Activated B cell treated with CpG ODN at 0.5 μM for 24 hours (primary cell): Measurements from ENCODE around the gene GXYLT1. TPM values are rescaled to one million over a fixed set of nuclear protein-coding genes. Genes with fewer than 3 reads are reported as not detected.

Experiments used
- ATAC-seq: fragments of 200-7000 bp; cut with Tn5 transposase; one replicate; pipeline ENCODE4 v1.10.0; 2021; ENCODE audit warnings: low read depth, mild to moderate bottlenecking, moderate library complexity
- CTCF ChIA-PET: fragments of 350-600 bp; sonication (Branson Sonifier 250); formaldehyde crosslinking; loops from one replicate; lab custom pipeline; 2021; ENCODE audit warnings: antibody characterized with exemption; lab: Charles Lee
- POLR2A ChIA-PET: fragments of 350-600 bp; sonication (Branson Sonifier 250); formaldehyde crosslinking; loops from one replicate; lab custom pipeline; 2021; ENCODE audit warnings: antibody characterized with exemption; lab: Charles Lee
- DNase-seq: peaks from one replicate; pipeline ENCODE4 v3.0.0; 2022
- H3K27ac Mint-ChIP-seq: one replicate; pipeline ENCODE4 v1.8.0; 2020; ENCODE audit warnings: mixed read lengths
- H3K27me3 Mint-ChIP-seq: one replicate; pipeline ENCODE4 v1.8.0; 2021; ENCODE audit warnings: mixed read lengths
- H3K36me3 Mint-ChIP-seq: one replicate; pipeline ENCODE4 v1.8.0; 2021; ENCODE audit warnings: low read depth, mixed read lengths
- H3K4me1 Mint-ChIP-seq: one replicate; pipeline ENCODE4 v1.8.0; 2021; ENCODE audit warnings: mixed read lengths
- H3K4me3 Mint-ChIP-seq: one replicate; pipeline ENCODE4 v1.8.0; 2020; ENCODE audit warnings: mild to moderate bottlenecking, mixed read lengths
- H3K9me3 Mint-ChIP-seq: one replicate; pipeline ENCODE4 v1.8.0; 2020; ENCODE audit warnings: mixed read lengths
- CTCF ChIP-seq: fragments of 200-600 bp; IDR thresholded peaks from one replicate; pipeline ENCODE4 v1.8.0; 2022; ENCODE audit warnings: antibody characterized with exemption, mild to moderate bottlenecking
- intact Hi-C: fragments of 100-400 bp; cut with micrococcal nuclease; formaldehyde crosslinking; loops from one replicate; pipeline ENCODE4 v1.15.1; 2024
- total RNA-seq: library from RNA; stranded (reverse); gene quantifications from 2 replicates; pipeline ENCODE4 v1.2.3, GENCODE V29; 2022

Gene GXYLT1
- total RNA-seq, 1 donor from 2014 or later: 7.9 TPM

GRCh38 chr12:42097971-42098370 is 46.7 kb downstream of the GXYLT1 start:
- Mint-ChIP-seq H3K27me3 (no peaks in the 10 kb centered on the region), H3K36me3 (peaks cover 34% of the 10 kb centered on the region), H3K27ac (peak overlapping the region; percentile 86), H3K4me1 (peaks cover 31% of the 10 kb centered on the region), H3K4me3 (peak overlapping the region; percentile 81), H3K9me3 (no peaks in the 10 kb centered on the region)
- CTCF ChIA-PET: no interaction called here
- TF ChIP-seq CTCF: no peak
- ATAC-seq: peak; percentile 82
- DNase-seq: no peak
- POLR2A ChIA-PET: interaction anchor here (0.6 kb wide), 1 partner anchor 81 kb away, joined by 6 read pairs; no protein-coding TSS in a partner anchor
- intact Hi-C loops: loop anchor here (2.0 to 5.0 kb wide), 2 partner anchors 47 to 139 kb away; partner anchors contain the start of genes GXYLT1 and YAF2

DNA sequence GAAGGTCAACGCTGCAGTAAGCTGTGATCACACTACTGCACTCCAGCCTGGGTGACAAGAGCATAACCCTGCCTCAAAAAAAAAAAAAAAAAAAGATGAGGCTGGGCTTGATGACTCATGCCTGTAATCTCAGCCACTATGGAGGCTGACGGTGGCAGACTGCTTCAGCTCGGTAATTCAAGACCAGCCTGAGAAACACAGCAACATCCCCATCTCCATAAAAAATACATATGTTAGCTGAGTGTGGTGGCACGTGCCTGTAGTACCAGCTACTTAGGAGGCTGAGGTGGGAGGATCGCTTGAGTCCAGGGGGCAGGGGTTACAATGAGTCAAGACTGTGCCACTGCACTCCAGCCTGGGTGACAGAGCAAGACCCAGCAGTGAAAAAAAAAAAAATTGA is 50.4 kb downstream of the GXYLT1 start:
- CTCF ChIA-PET: interaction anchor here (0.7 kb wide), 1 partner anchor 385 kb away, joined by 3 read pairs; no protein-coding TSS in a partner anchor
- POLR2A ChIA-PET: no interaction called here
- no peak for ATAC-seq

DNA sequence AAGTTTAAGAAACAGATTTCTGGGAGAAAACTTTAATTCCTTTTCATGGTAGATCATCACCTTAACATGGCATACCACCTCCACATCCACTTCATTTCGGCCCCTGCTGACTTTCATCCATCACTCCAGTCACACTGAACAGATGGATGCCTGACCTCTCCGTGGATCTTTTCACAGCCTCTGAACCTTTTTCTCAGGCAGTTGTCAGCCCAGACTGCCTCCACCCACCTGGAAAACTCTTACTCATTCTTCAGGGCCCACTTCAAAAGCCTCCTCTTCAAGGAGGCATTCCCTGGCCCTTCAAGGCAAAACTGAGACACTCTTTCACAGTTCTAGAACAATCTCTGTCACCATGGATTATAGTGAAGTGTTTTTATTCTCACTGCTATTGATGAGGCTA is 52.9 kb downstream of the GXYLT1 start:
- H3K36me3 Mint-ChIP-seq: peaks cover 61% of the 10 kb centered on the region
- H3K27me3 Mint-ChIP-seq: no peaks in the 10 kb centered on the region
- H3K4me3 Mint-ChIP-seq: no peak overlapping the region
- no peak for DNase-seq
- H3K27ac Mint-ChIP-seq: no peak overlapping the region
- CTCF ChIA-PET: no interaction called here
- TF ChIP-seq CTCF: no peak
- H3K9me3 Mint-ChIP-seq: no peaks in the 10 kb centered on the region
- H3K4me1 Mint-ChIP-seq: peaks cover 17% of the 10 kb centered on the region
- intact Hi-C loops: no loop called here
- POLR2A ChIA-PET: no interaction called here
- no peak for ATAC-seq

More for the DNA sequence above, 50.4 kb downstream of the GXYLT1 start:
- H3K27ac Mint-ChIP-seq: no peak overlapping the region
- peaks cover 51% of the 10 kb centered on the region for H3K36me3 Mint-ChIP-seq
- TF ChIP-seq CTCF: no peak
- no peak for DNase-seq
- no peaks in the 10 kb centered on the region for H3K27me3 Mint-ChIP-seq
- peaks cover 31% of the 10 kb centered on the region for H3K4me1 Mint-ChIP-seq
- H3K9me3 Mint-ChIP-seq: no peaks in the 10 kb centered on the region
- intact Hi-C loops: no loop called here
- H3K4me3 Mint-ChIP-seq: no peak overlapping the region

DNA sequence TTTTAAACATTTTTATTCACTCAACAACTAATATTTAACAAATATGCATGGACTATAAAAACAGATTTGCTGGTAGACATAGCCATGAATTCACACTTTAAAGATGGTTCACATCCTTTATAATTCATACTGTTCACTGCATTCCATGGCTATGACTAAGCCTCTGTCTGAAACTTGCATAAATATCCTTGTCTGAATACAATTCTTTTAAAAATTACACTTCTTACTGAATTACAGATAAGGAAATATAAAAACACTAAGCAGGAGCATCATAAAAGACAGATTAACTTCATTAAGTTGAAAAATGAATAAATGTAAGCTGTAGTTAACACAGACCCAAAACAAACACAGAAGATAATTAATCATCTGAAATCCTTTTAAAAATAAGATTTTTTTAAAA is 53.8 kb downstream of the GXYLT1 start:
- no peak for ATAC-seq
- no peak overlapping the region for H3K4me3 Mint-ChIP-seq
- H3K36me3 Mint-ChIP-seq: peaks cover 61% of the 10 kb centered on the region
- ChIA-PET CTCF (no interaction called here), POLR2A (no interaction called here)
- H3K4me1 Mint-ChIP-seq: peaks cover 13% of the 10 kb centered on the region
- H3K27ac Mint-ChIP-seq: no peak overlapping the region
- intact Hi-C loops: no loop called here
- no peak for DNase-seq
- TF ChIP-seq CTCF: no peak
- H3K27me3 Mint-ChIP-seq: no peaks in the 10 kb centered on the region
- no peaks in the 10 kb centered on the region for H3K9me3 Mint-ChIP-seq

DNA sequence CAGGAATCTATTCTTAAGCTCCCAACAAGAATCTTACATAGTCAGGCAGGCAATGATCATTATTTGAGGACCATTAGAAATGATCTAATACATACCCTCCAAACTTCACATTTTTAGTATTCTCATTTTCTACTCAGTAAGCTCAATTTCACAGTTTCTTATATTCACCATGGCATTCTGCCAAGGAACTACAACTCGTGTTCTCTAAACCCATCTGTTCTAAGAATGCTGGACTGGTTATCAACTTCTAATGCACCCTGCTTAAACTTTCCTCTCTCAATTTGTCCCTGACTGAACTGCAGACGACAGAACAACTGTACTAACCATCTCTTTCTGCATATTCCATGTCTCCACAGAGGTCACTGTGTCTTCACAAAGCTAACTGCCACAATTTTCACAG is 58.6 kb downstream of the GXYLT1 start:
- POLR2A ChIA-PET: no interaction called here

More for the DNA sequence above, 58.6 kb downstream of the GXYLT1 start:
- DNase-seq (no peak), ATAC-seq (no peak)
- intact Hi-C loops: no loop called here
- CTCF ChIA-PET: no interaction called here
- no peak overlapping the region for H3K4me3 Mint-ChIP-seq
- peaks cover 7% of the 10 kb centered on the region for H3K4me1 Mint-ChIP-seq
- no peak for TF ChIP-seq CTCF
- no peak overlapping the region for H3K27ac Mint-ChIP-seq
- no peaks in the 10 kb centered on the region for H3K9me3 Mint-ChIP-seq
- peaks cover 50% of the 10 kb centered on the region for H3K36me3 Mint-ChIP-seq
- H3K27me3 Mint-ChIP-seq: no peaks in the 10 kb centered on the region
